Muscle of back (tissue), 11 donors: ENCODE data around the gene PKD1L1. TPM values are rescaled to one million over a fixed set of nuclear protein-coding genes. Genes with fewer than 3 reads are reported as not detected.
A peak's percentile ranks its signal among the peaks of the same experiment; 100 is the strongest.
"Not testable (repeated sequence)": the region's sequence is repeated elsewhere in the genome, so short reads cannot be mapped to it uniquely, and the experiment has no call there.

Experiments used
- DNase-seq, 3 donors: peaks; one replicate each; pipeline versions ENCODE4 v3.0.0 to v3.0.0-alpha.2; 2013
- polyA plus RNA-seq, 10 donors: library from polyadenylated mRNA; unstranded; fragments of 120-200 nt; gene quantifications; one replicate each; pipeline ENCODE4 v1.2.1, GENCODE V29; 2013; ENCODE audit not compliant: insufficient read length in 10 of 10

PKD1L1 gene
- polyA plus RNA-seq, 10 donors, result 0.14 to 1.4 (median 0.67) TPM

DNA sequence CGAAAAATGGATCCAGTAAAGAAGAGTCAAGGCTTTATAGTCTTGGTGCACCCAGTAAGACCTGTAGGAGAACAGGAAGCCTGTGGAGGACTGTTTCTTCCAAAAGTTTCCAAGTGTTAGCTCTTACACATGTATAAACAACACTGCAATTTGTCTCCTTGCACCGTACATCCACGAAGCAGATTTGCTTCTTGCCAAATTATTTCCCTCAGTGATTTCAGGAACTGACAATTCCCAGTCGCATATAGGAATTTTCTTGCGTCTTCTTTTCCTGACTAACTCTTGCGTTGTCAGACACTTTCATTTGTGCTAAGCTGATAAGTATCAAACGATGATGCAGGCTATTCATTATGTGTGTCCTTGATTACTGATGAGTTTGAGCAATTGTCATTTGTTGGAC, 182.1 kb downstream of the PKD1L1 start:
- no peak for DNase-seq

DNA sequence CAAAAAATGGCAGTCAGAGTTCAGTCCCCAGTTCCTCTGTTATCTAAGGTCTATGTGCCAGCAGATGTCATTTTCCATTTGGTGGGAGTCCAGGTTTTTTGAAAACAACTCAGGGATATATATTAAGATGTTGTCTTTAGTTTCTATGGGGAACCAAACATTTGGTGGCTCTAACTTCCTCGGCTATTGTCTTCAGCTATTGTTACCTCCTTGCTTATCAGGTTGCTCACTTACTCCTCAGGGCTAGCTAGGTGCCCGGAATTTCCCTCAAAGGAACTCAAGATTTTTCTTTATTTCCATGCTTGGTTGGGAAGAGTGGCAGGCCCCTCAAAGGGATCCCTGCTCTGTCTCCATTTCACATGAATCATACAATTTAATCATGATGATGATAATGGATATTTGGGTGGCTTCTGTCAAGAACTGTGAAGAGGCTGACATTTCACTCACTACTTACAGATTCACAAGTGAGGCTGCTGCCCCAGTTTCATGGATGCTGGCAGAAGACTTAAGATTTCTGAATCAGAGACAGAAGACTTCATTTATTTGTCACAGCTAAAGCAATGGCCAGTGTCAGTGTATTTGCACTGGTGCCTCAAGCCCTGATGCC, 182.8 kb downstream of the PKD1L1 start:
- DNase-seq, result no peak

DNA sequence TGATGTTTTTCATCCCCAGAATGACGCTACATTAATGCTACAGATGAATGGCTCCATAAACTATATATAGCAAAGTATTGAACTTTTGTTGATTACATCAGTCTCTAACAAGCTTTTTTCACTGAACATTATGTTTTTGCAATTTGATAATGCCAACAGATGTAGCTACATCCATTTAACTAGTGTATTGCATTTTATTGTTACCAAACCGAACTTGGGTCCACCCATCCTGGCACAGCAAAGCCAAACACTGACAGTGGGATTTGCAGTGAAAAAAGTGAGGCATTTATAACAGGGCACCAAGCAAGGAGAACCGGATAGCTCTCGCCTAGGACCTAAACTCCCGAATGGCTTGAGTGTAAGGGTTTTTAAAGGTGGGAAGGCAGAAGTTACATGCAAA, 183.5 kb downstream of the PKD1L1 start:
- no peak for DNase-seq

DNA sequence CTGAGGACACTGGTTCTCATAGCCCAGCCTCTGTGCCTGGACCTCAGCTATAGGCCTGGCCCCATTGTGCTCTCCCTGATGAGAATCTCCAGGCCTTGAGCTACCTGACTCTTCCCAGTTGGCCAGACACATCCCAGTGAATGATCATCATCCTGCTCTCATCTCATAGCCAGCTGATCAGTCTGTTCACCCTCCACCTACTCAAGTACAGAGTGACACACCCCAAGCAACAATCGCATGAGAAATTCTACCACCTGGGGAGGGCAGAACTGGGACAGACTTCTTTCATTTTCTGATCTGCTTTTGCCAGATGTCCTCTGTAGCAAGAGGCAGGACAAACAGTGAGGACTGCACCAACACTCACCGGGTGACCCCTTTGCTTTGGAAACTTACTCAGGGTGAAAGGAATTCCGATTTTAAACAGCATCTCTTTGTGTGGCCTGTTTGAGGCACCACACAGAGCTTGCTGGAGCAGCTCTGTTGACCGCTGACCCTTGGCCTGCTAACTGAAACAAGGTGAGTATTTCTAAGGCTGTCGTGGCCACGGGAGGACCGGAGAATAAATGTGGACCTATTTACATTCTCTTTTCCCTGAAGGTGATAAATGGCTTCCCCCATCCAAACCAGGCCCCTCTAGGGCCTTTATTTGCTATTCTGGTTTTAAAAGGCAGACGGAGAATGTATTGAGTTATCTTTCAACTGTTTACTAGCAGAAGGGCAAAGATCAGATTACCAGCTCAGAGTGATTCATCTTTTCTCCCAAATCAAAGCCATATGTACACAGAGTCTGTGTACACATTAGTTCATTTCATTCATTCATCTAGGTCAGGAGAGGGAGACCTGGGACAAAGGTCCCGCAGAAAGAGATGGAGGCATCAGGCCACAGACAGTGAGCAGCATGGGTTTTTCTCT, 184.9 kb downstream of the PKD1L1 start:
- DNase-seq, result peak in 1 of 3 donors; percentile 78

DNA sequence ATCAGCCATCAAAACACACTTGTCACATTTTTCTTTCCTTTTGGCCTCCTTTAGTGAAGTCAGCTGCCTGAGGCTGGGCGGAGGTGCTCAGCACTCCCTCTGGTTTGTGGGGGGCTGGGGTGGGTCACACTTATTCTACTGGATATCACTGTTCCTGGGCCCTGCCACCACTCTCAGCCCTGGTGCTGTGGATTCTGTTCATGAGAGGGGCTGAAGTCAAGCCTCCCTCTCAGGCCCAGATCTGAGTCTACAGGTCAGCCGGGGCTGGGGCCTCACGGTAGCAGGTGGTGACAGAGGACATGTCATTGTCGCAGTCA, 185.6 kb downstream of the PKD1L1 start:
- no peak for DNase-seq

DNA sequence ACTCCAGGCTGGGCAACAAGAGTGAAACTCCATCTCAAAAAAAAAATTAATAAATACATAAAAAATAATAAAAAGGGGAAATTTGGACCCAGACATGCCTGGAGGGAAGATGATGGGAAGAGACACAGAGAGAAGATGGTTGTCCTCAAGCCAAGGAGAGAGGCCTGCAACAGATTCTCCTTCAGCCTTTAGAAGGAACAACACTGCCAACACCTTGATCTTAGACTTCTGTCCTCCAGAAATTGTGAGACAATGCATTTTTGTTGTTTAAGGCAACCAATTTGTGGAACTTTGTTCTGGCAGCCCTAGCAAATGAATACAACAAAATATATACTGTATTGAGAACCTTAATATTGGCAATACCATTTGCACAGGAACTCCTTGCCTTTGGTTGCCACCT, 186.1 kb downstream of the PKD1L1 start:
- DNase-seq, result no peak

DNA sequence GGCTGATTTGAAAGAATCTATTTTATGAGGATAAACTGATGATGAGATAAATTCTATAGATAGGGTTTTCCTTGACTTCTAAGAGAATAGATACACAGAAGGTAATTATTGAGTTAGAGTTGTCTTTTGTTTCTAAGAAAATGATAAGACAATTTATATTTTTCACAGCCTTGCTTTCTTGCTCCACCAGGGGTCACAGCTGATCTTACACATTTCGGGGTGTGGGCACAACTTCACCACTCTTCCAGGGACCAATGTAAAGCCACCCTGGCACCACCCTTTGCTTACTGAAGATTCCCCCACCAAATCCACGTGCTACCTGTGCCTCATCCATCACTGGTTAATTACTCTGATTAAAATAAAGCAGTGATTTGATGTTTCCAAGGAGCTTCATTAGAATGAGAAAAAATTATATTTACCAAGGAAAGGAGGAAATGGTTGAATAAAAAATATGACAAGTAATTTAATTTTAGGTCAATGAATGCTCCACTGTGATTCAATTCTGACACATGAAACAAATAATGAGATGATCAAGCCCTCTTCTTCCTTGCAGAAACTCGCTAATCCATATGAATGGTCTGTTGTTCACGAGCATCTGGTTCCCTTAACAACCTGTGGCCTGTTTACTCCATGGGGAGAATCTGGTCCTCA, 189.1 kb downstream of the PKD1L1 start:
- DNase-seq, result no peak

DNA sequence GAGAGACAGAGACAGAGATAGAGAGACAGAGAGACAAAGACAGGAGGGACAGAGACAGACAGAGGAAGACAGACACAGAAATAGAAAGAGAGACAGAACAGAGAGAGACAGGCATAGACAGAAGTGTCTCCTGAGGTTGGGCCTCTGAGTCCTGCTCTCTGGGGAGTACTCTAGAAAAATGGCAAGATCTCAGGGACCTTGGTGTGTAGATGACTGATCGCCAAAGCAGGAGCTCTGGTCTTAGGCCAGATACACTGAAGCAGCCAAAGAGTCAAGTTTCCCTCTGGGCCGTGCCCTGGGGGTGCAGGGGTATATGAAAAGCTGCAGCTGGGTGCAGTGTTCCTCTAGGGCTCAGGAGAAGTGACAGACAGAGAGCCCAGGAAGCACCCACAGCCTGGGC, 189.7 kb downstream of the PKD1L1 start:
- DNase-seq, result no peak

DNA sequence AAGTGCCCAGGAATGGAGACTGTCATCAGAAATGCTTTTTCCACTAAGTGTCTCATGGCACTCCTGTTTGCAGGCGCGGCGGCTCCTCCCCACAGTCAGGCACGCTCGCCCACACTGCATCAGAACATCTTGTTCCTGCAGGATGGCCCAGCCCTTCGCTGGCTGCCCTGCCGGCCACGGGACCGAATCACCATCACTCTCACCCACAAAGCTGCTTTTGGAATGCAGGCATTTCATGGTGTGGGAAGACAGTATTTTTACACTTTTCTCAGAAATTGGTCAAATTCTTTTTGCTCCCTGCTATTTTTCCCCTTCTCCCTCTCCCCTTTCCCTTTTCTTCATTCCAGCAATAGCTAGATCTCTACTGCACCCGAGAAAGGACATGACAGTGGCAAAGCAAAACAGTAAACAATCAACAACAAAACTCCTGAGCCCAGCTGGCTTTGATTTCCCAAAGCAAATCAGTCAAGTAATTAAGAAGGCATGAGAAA, 190.3 kb downstream of the PKD1L1 start:
- DNase-seq, result peak in 1 of 3 donors; percentile 67

DNA sequence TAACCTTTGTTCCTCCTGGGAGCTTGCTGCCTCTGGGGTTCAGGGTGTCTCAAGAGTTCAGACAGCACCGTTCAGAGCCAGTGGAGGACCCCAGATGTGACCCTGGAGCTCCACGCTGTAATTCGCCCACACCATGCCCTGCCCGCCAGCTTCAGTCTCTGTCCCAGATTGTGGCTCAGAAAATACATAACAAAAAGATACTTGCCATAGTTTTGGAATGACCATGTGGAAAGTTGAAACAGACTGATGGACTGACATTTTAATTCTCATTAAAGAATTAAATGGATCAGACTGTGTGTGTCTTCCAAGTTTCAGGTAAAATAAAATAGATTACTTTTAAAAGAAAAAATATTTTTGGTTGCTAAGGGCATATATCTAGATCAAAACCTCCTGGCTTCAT, 191.6 kb downstream of the PKD1L1 start:
- DNase-seq, result no peak

DNA sequence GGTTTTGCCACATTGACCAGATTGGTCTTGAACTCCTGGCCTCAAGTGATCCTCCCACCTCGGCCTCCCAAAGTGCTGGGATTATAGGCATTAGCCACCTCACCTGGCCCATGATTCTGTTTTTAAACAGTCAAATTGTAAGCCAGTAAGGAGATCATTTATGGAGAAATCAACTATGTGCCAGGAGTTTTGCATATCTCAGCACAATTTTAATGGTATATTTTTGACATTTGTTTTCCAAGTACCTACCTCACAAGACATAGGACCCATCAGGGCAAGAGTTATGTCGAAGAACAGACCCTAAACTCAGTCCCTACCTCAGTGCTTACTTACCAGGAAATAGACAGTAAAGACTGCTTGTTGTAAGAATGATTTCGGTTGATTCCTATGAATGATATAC, 193.0 kb downstream of the PKD1L1 start:
- no peak for DNase-seq

DNA sequence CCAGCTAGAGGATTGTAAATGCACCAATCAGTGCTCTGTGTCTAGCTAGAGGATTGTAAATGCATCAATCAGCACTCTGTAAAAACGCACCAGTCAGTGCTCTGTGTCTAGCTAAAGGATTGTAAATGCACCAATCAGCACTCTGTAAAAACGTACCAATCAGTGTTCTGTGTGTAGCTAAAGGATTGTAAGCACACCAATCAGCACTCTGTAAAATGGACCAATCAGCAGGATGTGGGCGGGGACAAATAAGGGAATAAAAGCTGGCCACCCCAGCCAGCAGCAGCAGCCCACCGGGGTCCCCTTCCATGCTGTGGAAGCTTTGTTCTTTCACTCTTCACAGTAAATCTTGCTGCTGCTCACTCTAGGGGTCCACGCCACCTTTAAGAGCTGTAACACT, 196.5 kb downstream of the PKD1L1 start:
- DNase-seq, result not testable (repeated sequence)

DNA sequence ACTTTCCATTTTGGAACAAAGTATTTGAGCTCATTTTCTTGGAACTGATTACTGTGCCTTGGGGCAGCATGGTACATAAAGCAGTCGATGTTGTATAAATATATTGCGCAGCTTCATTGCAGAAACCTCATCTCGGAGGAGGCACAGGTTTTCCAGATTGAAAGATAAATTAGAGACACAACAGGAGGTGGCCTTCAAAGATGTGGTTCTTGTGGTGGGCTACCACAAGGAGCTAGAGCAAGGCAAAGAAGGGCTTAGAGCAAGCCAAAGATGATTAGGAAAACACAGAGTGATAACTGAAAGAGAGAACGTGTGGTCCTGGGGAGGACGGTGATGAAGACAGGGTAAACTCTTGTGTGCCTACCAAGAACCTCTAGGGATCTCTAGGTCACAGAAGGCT, 197.2 kb downstream of the PKD1L1 start:
- DNase-seq, result no peak

DNA sequence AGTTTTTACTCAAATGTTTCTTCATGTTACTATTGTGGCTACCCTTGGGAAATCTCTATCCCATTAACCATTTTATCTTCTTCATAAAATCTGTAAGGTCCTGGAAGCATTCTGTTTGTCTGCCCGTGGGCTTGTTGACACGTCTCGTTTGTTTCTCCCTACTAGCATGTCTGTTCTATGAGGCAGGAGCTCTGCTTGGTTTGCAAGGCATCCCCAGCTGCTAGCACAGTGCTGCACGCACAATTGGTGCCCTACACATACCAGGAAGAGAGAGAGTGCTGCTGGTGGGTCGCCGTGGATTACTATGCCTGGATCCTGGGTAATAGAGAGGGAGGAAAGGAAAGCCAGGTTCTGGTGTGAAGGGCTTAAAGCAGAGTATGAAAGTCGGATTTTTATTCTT, 200.2 kb downstream of the PKD1L1 start:
- DNase-seq, result no peak

DNA sequence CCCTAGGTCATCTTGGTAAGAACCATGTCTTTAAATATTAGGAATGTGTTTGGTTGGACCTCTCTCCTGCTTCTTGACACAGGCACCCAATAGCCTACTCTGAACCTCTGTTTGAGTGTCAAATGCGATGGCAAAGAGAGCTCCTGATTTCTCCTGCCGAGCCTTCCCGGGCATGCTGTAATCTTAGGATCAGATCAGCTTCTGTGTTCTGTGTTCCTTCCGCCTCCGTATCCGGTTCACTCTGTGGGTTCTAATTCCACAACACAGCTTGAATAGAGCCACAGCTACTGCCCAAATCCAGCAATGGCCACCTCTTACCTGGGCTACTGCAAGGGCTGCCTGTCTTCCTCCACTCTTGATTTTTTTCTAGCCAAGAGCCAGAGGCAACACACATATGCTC, 201.1 kb downstream of the PKD1L1 start:
- DNase-seq, result no peak

DNA sequence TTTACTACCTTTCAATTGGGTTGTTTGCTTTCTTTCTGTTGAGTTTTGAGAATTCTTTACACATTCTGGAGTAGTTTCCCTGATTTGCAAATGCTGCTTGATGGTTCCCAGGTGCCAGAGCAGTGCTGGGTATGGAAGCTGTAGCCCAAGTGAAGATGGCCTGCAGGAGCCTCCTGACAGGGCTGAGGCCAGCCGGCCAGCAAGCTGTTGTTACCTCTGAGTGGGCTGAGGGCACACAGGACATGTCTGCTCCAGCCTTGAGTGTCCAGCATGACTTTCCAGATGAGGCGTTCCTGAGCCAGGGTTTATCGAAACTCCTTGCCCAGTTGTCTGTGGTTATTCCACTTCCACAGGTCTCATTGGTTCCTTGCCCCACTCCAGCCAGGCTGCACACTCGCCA, 201.8 kb downstream of the PKD1L1 start:
- no peak for DNase-seq

DNA sequence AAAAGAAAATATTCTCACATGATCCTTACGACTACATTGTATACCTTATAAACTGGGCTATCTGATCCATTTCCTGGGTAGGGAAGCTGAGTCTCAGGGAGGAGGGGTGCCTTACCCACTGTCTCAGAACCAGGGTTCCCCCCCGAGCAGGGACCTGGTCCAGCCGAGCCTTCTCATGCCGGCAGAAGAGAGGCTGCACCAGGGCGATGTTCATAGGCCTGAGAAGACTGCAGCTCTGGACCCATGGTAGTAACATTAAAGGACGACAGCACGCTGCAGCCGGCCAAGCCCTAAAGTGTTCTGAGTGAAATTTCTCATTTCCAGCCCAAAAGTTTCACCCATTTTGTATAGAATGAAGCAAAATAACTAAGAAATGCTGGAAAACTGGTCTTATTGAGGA, 203.4 kb downstream of the PKD1L1 start:
- no peak for DNase-seq

DNA sequence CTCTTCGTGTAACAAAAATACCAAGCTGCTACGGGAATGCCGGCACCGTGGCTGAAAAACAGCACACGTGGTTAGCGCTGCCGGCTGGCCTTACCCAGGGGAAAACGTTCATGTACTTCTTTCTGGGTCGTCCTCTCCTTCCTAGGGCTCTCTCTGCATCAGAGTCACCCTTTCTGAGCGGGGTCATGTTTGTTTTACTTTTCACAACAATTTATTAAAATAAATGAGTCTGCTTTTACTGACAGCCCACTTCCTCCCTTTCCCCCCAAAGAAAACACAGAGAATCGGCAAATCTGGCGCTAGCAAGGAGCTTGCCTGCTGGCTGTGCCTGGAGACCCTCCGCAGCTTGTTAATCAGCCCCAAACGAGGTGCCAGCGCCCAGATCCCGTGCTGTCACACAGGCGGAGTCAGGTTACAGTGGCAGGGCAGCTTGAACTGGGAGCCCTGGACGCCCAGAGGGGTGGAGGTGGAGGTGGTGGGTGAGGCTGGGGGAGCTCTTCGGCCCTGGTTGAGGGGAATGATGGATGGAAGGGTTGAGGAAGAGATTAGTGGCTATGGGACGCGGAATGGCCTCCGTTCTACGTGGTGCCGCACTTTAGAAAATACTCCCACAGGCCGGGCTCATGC, 204.2 kb downstream of the PKD1L1 start:
- DNase-seq, result no peak

DNA sequence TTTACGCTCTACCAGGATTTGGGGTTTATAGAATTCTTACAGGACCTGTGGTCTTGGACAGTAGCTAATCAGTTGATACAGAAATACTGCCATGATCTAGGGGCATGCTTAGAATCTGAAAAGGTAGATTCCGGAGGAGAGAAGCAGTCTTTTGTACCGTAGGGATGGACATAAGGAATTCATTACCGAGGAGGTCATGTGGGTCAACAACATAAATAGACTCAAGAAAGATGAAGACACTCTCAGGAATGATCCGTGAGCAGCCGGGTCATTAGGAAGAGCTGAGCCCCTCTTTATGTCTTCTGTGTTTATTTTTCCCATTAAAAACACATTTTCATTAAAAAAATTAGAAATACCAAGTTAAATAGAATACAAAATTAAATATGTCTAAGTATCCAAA, 206.3 kb downstream of the PKD1L1 start:
- DNase-seq, result no peak

DNA sequence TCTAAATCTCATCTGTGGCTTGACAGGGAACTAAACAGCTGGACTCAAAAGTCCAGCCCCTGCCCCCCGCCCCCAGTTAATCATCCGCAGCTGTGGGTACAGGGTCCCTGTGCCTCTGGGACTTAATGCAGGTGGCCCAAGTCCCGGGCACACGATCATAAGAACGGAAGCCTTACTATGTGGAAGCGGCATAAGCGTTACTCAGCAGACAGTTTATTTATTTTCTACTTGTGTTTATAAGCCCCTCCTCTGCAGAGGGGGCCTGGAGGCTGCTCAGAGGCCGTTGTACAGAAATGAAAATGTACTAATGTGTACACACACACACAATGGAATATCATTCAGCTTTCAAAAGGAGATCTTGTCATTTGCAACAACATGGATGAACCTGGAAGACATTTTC, 208.4 kb downstream of the PKD1L1 start:
- DNase-seq, result no peak

DNA sequence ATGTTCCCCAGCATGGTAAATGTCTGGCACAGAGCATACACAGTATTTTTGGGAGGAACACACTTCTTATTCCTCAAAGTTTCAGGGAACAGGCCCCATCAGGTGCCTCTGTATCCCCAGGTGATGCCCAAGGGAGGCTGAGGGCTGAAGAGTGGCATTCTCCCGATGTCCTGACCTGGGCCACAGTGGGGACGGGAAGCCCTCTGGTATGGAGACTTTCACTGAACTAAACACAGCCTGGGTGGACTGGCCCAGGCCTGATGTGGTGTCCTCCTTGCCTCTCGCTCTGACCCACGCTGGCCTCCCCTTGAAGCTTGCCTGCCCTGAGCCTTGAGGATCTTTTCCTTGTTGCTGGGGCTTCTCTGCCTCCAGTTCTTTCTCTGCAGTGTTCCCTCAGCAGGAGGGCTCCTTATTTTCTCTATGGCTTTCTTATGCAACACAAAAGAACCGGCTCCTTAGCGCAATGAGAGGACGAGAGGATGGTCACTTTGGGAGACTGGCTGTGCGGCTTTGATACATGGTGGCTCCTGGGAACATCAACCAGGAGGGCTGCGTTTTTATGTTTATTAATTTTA, 208.9 kb downstream of the PKD1L1 start:
- DNase-seq, result no peak

DNA sequence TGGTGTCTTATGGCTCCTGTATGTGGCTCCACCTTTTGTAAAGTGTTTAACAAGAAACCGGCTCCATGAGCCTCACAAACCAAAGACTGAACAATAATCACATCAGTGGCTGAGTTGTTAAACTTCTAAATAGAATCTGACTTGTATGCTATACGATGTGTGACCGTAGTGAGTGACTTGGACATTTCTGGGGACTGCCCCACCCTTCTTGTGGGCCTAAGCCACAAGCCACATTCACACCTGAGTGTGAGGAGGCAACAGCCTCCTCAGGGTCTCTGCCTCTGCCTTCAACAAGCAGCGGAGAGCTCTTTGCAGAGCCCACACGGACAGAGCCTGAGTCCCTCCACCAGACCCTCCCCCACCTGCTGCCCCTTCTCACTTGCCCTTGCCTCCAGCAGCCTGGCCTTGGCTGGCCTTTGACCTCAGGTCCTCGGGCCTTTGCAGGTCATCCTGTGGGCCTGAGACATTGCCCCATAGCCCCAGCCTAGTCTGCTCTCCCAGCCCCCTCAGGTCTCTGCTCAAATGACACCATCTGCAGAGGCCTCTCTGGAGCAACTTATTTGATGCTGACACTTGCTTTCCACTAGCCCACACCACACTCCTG, 209.6 kb downstream of the PKD1L1 start:
- DNase-seq, result no peak
